ENCODE data around the gene FGD5.

Gene FGD5

GRCh38 chr3:14786369-14786768, 32.4 kb upstream of the FGD5 start:
- in situ Hi-C loops (cut with MboI; ENCODE audit: low pct_unique_long_range_greater_than_20kb, low sequenced_read_pairs, unreplicated experiment) = loop anchor here (10.0 kb wide), 1 partner anchor 112 kb away; the partner anchor contains the start of gene C3orf20
- no peak for TF ChIP-seq CTCF (IDR thresholded peaks at IDR 0.05; ENCODE audit: extremely low read depth, insufficient read depth, missing control alignments)
- no peak for DNase-seq (ENCODE audit: low spot score)

GRCh38 chr3:14787630-14788029, 31.1 kb upstream of the FGD5 start:
- no peak for DNase-seq (ENCODE audit: low spot score)
- in situ Hi-C loops (cut with MboI; ENCODE audit: low pct_unique_long_range_greater_than_20kb, low sequenced_read_pairs, unreplicated experiment) = loop anchor here (10.0 kb wide), 1 partner anchor 113 kb away; the partner anchor contains the start of gene C3orf20
- no peak for TF ChIP-seq CTCF (IDR thresholded peaks at IDR 0.05; ENCODE audit: extremely low read depth, insufficient read depth, missing control alignments)

GRCh38 chr3:14788644-14789043, 30.1 kb upstream of the FGD5 start:
- DNase-seq (ENCODE audit: low spot score) = no peak
- in situ Hi-C loops (cut with MboI; ENCODE audit: low pct_unique_long_range_greater_than_20kb, low sequenced_read_pairs, unreplicated experiment) = loop anchor here (10.0 kb wide), 1 partner anchor 114 kb away; the partner anchor contains the start of gene C3orf20
- no peak for TF ChIP-seq CTCF (IDR thresholded peaks at IDR 0.05; ENCODE audit: extremely low read depth, insufficient read depth, missing control alignments)

- no peak for DNase-seq (ENCODE audit: low spot score)
- no peak for TF ChIP-seq CTCF (IDR thresholded peaks at IDR 0.05; ENCODE audit: extremely low read depth, insufficient read depth, missing control alignments)
- in situ Hi-C loops (cut with MboI; ENCODE audit: low pct_unique_long_range_greater_than_20kb, low sequenced_read_pairs, unreplicated experiment) = loop anchor here (10.0 kb wide), 1 partner anchor 114 kb away; the partner anchor contains the start of gene C3orf20
Measured at GRCh38 chr3:14789221-14789620, 29.5 kb upstream of the FGD5 start.

- no peak for DNase-seq (ENCODE audit: low spot score)
- TF ChIP-seq CTCF (IDR thresholded peaks at IDR 0.05; ENCODE audit: extremely low read depth, insufficient read depth, missing control alignments) = no peak
- in situ Hi-C loops (cut with MboI; ENCODE audit: low pct_unique_long_range_greater_than_20kb, low sequenced_read_pairs, unreplicated experiment) = loop anchor here (10.0 kb wide), 2 partner anchors 115 to 135 kb away; partner anchors contain the start of gene C3orf20
Measured at GRCh38 chr3:14789640-14790285, 29.0 kb upstream of the FGD5 start.

GRCh38 chr3:14791343-14791945, 27.3 kb upstream of the FGD5 start:
- peak; percentile 86 for TF ChIP-seq CTCF (IDR thresholded peaks at IDR 0.05; ENCODE audit: extremely low read depth, insufficient read depth, missing control alignments)
- in situ Hi-C loops (cut with MboI; ENCODE audit: low pct_unique_long_range_greater_than_20kb, low sequenced_read_pairs, unreplicated experiment) = loop anchor here (10.0 kb wide), 1 partner anchor 133 kb away; no protein-coding TSS in a partner anchor
- peak; percentile 74 for DNase-seq (ENCODE audit: low spot score)

Measured in GM13977 (cell line).